Stimulated activated CD4-positive, alpha-beta T cell treated with anti-CD3 and anti-CD28 coated beads, Interleukin-12 subunit alpha, Interleukin-12 subunit beta, amount 100 ng/mL, for 48 hours (primary cell): ENCODE results near the gene PARD3B.
A peak's percentile ranks its signal among the peaks of the same experiment; 100 is the strongest.

Experiments
- DNase-seq, 3 donors: peaks; one replicate each; pipeline ENCODE4 v3.0.0-alpha.2; 2020; ENCODE audit warnings: low read depth in 2 of 3, low spot score in 1 of 3

PARD3B gene

DNA sequence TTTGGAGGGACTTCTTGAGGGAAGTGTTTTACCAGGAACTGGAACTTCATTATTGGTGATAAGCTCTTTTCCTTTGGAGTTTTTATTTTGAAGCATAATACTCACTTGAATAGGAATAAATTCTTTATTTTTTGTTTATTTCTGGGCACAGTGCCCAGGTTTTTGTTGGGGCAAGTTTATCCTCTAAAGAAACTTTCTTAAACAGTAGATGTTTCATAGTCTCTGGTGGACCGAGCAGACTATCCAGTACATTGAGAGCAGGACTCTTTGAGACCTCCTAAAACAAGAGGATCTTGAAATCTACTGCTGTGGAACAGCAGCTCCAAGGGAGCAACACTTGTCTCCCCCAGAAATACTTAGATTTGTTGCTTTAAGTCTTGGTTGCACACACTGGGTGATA is 109.4 kb downstream of the PARD3B start:
- DNase-seq, result no peak

DNA sequence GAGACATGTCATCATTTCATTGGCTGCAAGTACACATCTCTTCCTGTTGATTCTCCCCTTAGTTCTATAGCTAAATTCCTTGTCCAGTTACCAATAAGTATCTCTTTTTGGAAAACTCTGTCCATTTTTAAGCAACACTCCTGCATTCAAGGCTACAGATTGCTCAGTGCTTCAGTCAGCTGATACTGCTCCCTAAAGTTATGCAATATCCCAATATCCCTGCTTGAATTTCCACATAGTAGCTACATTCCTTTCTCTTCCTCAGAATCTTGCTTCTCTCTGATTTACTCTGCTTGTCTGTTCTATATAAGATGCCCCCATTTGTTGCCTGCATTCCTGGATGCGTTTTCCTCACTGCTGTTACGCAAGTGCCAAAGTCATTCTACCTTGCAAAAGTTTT is 109.8 kb downstream of the PARD3B start:
- no peak for DNase-seq

DNA sequence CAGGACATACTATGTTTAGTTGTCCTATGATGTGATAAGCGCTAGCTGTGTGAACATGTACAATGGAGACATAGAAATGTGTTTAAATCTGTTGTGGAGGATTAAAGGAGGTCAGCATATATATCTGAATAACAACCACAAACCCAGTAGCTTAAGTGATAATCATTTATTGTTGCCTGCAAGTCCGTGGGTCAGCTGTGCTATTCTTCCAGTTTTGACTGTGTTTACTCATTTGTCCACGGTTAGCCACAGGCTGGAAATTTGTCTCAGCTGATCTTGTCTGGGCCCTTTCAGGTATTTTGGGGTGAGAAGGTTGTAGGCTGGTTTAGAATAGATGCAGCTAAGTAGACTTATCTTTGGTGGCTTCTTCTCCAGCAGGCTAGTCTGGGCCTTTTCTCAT is 110.4 kb downstream of the PARD3B start:
- no peak for DNase-seq

DNA sequence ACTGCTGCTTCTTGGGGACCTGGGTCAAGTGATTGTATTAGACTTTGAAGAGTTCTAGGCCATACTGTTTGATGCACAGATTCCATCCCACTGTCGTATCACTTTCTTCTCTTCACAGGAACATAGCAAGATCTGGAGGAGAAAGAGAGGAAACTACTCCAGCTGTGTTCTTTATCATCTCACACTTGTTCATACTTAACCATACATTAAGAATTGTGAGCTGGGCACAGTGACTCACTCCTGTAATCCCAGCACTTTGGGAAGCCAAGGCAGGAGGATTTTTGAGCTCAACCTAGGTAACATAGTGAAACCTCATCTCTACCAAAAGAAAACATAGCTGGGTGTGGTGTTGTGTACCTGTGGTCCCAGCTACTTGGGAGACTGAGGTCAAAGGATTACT is 111.7 kb downstream of the PARD3B start:
- DNase-seq, result no peak

DNA sequence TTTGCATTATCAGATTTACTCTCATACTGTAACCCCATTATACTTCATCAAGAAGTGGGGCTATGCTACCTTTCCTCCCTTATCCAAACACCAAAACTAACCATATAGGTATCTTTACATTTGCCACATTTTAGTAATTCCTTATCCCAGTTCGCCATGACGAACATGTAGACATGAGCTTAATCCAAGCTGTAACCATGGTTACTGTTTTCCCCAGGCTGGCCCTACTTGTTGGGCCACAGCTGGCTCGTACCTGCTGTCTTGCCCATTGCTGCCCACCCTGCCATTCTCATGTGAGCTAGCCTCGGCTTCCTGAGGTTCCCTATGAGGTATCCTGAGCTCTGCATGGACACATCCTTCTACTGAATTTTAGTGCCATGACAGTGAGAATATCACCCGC is 117.7 kb downstream of the PARD3B start:
- DNase-seq, result no peak

DNA sequence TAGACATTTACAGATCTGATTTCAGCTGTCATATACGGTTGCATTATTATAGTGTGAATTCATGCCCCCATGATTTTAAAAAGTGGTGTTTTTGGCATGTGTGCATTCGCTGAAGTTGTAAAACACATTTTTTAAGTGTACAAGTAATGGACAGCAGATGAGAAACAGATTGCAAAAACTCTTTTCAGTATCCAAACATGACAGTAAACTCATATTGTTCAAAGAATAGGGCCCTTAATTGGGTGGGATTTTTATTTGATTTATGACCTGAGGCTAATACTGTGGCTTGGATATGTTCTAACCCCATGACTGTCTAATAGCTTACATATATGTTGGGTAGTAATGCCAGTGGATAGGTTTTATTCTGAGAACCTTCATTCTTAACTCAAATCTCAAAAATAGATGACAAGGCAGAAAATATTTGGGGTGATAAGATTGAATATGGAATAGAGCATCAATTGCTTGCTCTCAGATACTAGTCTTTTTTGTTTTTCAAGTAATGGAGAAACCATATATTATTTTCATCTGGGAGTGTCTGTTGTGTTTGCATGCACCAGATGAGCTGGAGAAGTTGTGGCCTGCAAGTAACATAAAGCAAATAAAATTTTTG is 118.6 kb downstream of the PARD3B start:
- no peak for DNase-seq

DNA sequence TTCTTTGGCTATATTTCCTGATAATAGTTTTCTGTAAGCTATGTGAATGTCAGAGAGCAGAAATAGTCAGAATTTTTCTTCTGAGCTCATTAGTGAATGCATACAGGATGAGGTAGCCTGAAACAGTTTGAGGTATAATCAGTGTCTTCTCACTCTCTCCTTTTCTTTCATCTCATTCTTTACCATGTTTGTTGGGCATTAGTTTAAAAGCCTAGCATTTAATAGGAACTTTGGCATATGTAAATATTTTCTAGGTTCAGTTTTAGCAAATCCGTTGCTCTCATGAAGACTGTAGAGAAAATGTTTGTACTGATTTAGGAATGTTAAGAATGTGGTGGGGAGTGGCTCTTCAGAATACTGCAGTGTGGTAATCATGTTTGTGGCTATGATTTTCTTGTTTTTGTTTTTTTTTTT is 119.4 kb downstream of the PARD3B start:
- DNase-seq, result no peak

DNA sequence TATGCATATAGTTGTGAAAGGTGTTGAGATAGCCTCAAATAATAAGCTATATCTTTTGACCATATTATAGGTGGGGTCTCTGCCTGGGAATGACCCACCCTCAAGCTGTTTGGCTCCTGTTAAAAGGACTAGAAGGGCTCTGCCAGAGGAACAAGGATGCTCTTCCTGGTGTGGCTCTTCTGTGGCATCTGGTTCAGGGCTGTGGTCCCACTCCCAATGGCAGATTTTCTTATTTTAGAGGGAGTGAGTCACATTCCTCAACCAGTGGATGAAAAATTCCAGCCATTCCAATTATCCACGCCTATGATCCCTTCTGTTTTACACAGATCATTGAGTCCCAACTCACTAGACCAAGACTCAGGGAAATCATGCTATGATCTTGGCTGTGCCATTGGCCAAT is 119.9 kb downstream of the PARD3B start:
- no peak for DNase-seq

DNA sequence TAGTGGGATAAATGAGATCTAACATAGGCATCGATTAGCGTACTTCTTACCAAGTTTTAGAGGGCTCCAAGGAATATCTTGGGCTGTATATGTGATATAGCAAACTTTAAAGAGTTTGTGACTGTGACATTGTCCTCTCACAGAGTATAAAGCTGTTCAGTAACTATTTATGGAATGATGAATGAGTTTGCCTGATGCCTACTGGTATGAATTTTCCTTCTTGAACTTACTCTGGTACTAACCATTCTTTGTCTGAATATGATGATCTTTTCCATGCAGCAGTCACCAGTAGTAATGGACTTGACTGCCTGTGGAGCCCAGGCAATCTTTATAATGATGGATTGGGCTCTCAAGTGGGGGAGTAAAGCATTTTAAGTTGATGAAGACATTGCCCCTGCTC is 120.5 kb downstream of the PARD3B start:
- no peak for DNase-seq

DNA sequence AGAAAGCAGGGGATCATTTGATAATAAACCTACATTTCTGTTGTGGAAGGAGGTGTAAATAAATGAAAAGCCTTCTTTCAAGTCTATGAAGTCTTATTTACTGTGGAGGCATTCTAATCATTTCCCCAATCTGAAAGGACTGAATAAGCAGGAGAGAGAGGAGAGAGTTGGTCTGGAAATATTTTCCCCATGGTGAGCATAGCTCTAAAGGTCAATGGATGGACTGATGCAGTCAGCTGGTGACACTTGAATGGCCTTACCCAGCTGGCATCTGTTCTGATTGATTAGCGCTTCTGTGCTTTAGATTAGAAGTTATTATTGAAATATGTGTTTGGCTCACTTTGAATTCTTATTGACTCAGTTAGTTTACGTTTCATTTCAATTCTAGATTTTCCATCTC is 122.7 kb downstream of the PARD3B start:
- DNase-seq, result no peak

DNA sequence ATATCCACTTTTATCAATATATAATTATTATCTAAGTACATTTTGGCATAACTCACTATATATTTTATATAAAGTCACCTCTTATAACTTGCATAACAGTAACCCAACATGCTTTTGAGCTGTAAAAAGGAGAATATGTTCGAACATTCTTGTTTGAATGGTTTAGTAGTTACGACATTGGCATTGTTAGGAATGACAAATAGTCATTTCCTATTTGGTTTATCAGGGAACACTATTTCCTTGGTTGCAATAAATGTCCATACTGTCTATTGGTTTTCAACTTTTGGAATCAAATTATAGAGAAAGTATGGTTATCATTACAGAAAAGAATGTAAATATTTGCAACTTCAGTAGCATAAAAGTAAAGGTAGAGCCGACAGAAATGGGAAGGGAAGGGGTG is 124.1 kb downstream of the PARD3B start:
- no peak for DNase-seq

DNA sequence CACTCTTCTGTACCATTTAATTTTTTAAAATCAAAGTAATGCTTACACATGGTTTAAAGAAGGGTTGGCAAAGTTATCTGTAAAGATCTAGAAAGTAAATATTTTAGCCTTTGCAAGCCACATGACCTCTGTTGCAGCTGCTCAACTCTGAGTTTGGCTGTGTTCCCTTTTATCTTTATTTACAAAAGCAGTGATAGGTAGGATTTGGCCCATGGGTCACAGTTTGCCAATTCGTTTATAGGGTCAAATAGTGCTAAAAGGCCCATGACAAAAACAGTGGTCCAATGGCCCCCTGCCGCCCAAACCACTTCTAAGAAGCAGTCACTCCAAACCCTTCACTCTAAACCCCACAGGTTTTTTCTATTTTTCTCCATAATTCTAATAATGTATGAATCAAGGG is 124.8 kb downstream of the PARD3B start:
- no peak for DNase-seq

DNA sequence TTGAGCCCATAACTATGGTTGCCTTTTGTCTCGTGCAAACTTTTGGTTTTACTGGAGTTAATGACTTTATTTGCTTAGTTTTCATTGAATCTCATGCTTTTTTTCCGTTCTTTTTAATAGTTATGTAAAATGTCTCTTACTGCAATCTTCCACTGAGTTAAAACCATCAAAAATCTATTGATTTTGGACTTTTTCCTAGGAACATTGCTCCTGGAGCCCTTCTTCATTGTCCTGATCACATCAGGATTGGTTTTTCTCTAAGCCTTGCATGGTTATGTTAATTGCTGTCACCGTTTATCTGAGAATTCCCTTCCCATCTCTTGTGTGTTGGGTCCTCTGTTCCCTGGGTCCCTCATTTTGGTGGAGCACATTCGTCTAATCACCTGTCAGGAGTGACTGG is 125.5 kb downstream of the PARD3B start:
- DNase-seq, result no peak

DNA sequence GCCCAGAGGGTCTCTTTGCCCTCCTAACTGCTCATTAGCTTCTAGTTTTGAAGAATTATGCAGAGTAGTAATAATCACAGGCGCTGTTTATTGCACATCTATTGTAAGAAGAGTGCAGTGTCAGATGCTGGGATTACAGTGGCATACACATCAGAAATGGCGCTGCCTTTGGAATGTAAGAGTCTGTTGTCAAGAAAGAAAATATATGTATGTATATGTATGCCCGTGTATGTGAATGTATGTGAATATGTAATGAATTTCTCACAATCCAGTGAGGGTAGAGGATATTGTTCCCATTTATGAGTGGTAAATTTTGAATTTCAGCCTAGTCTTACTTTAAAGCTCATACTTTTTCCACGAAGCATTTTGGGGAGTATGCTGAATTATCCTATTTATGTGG is 127.5 kb downstream of the PARD3B start:
- no peak for DNase-seq

DNA sequence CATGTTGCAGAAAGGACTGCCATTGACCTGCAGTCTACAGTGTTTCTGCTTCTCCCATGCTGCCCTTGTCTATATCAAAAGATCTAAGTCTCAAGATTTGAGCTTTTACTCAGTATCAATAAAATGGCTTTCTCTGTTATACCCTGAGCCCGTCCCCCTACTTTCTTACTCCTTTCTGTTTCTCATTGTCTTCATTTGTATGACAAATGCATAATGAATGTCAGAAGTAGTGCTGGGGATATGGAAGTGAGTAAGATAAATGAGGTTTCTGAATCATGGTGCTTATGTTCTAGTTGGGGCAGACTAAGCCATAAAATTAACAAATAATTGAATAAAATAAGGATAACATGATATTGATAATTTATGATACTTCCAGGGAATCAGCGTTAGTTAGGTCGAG is 128.6 kb downstream of the PARD3B start:
- DNase-seq, result no peak

DNA sequence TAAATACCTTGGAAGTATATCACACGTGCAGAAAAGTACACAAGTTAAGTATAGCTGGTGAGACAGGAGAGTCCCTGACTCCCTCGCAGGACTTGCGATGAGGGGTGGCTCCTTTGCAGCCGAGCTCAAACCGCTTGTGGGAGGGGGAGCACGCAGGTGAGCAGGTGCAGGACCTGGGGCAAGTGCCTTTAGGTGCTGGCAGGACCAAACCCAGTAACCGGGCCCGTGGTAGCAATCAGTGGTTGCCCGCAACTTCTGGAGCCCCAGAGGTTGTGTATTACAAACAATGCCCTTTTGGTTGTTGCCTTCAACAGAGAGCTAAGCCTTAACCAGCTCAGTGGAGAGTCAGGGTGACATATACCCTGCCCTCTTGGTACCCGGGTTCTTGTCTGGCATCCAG is 132.8 kb downstream of the PARD3B start:
- no peak for DNase-seq

DNA sequence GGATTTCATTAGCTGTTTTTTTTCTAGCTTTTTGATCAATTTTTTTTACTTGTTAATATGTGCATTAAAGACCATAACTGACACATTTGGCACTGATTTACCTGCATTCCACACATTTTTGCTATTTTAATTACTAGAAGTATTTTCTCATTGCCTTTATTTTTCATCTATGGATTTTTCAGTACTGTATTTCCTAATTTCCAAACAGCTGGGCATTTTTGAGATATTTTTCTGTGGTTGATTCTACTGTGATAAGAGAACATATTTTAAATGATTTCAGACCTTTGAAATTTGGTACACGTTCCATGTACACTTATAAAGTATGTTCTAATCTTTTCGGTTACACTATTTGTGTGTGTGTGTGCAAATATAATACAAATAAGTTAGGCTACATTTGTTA is 135.3 kb downstream of the PARD3B start:
- DNase-seq, result no peak

DNA sequence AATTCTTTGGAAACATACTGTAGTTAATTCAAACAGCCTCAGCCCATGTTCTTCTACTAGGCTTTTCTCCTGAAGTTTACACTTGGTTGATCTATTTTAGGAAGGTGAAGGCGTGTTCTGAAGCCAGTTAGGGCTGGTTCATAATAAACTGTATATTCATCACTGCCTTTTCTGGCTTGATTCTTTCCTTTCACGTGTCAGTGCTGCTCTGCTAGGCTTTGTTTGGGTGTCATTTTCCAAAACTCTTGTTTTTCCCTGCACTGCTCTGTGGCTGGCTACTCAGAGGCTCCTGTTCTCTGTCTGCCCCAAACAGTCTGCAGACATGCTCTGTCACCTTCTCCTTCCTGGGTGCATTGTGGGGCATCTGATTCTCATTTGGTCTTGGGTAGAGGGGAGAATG is 136.1 kb downstream of the PARD3B start:
- DNase-seq, result no peak

DNA sequence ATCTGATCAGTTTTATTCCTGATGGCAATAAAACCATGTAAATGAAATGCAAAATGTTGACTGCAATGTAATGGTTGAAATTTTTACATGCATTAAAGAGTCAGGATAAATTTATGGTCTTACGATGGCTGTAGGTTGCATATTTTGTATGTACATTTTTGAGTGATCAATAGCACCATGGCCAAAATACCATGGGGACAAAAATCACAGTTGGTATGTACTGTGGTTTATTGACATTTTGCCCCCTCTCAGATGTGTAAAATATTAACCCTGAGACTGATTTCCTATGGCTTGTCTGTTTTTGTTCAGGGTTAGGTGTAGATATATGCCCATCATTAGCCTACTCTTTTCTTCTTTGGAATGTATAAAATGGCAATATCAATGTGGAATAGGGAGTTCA is 138.1 kb downstream of the PARD3B start:
- no peak for DNase-seq

DNA sequence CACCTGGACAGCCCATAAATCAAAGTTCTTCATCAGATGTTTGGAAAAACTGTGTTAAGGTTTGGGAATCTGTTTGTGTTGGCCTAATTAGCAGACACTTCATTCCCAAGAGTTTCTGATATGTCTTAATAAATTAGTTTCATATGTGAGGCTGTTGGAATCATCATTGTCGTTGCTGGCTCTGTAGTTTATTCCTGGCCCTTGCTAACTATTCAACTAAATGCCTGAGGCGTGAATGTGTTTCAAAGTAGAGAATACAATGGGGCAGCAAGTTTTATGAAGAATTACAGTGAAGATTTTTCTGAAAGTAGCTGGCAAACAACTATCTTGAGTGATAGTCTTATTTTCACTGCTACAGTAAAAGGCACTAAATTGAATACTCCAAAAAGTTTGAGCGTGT is 141.1 kb downstream of the PARD3B start:
- no peak for DNase-seq

DNA sequence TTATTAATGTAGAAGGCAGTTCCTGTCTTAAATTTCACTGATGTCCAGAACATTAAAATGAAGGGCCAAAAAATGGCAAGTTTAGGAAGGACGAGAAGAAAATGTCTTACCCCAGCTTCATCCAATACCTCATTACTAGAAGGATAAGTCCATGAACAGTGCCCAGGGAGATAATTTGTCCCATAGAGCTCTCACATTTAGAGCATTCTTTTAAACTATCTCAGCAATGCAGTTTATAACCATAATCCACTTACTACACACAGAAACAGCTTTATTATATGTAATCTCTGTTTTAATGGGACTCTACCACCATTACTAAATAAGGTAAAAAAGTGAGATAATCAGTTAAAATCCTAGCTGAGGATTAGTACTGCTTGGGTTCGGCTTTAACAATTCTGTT is 142.5 kb downstream of the PARD3B start:
- DNase-seq, result no peak

DNA sequence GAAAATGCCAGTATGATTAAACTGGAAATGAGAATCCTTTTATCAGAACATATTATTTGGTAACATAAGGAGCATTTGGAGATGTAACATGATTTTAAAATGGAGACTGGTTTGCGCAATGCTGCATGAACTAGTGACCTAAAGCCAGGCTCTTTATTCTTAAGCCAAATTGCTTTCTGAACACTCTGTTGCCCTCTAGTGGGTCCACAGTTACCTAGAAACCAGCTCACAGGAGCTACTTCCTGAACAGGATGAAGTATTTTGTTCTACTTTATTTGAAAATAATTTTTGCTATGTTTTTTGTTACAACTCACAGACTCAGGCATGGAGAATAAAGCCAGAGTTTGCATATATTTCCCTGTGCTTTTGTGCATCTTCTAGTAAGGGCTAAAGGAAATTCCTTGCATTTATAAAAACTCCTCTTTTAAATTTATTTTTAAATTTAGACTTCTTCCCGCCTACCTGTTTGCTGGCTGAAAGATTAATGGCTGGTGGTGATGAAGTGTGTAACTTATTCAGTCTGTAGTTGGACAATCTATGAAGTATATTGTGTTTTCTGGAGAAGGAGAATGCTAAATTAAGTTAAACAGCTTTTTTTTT is 146.7 kb downstream of the PARD3B start:
- DNase-seq, result peak in 1 of 3 donors; percentile 24

DNA sequence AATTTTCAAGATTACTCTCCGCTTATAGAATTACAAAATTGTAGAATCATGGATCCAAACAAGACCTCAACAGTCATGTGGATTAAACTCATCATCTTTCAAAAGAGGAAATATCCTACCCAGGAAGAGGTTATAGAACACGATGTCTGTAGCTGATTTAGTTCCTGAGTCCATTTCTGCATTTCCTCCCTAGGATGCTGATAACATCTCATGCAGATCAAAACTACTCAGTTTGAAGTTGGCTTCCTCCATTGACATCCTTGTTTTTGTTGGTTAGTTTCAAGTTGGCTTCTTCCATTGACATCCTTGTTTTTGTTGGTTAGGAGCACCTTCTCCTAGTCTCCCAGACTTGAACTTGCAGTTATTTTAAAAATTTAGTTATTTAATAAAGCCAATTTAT is 147.5 kb downstream of the PARD3B start:
- no peak for DNase-seq

DNA sequence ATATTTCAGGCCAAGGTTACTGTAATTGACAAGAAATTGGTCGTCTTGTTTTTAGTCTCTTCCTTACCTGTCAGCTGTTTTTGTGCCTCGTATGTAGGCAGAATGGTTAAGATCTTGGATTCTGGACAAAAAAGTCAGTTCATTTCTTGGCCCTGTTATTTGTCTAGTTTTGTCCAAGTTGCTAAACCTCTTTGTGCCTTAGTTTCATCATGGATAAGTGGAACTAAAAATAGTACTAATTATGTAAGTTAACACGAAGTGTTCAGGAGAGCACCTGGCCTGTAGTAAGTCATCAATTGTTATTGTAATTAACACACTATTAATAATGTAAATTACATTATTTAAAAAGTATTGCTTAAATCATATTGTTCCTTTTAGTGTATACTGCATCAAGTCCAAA is 148.0 kb downstream of the PARD3B start:
- no peak for DNase-seq
